HG02610 (cell line): ENCODE measurements around the gene PDZK1IP1.
"Not testable (repeated sequence)": the region's sequence is repeated elsewhere in the genome, so short reads cannot be mapped to it uniquely, and the experiment has no call there.

Source experiments
- ATAC-seq: cut with Tn5 transposase; IDR thresholded peaks from one replicate; pipeline ENCODE4 v1.9.1; 2021; ENCODE audit warnings: mild to moderate bottlenecking, moderate library complexity; ENCODE audit not compliant: unreplicated experiment

The PDZK1IP1 gene

GRCh38 chr1:47181955-47182675, 7.7 kb downstream of the PDZK1IP1 start:
- no peak for ATAC-seq

- ATAC-seq: no peak
Observed at GRCh38 chr1:47181095-47181954, 8.5 kb downstream of the PDZK1IP1 start.

- ATAC-seq: no peak
Observed at GRCh38 chr1:47180603-47181094, 9.2 kb downstream of the PDZK1IP1 start.

GRCh38 chr1:47179988-47180563, 9.8 kb downstream of the PDZK1IP1 start:
- ATAC-seq: no peak

GRCh38 chr1:47179017-47179987, 10.5 kb downstream of the PDZK1IP1 start:
- ATAC-seq: peak; percentile 90

GRCh38 chr1:47178654-47179016, 11.2 kb downstream of the PDZK1IP1 start:
- ATAC-seq: no peak

GRCh38 chr1:47178020-47178419, 11.8 kb downstream of the PDZK1IP1 start:
- no peak for ATAC-seq

- ATAC-seq: peak; percentile 41
Observed at GRCh38 chr1:47175227-47175934, 14.5 kb downstream of the PDZK1IP1 start.

GRCh38 chr1:47174656-47175020, 15.2 kb downstream of the PDZK1IP1 start:
- ATAC-seq: no peak

- ATAC-seq: no peak
Observed at GRCh38 chr1:47172782-47173181, 17.1 kb downstream of the PDZK1IP1 start.

- no peak for ATAC-seq
Observed at GRCh38 chr1:47164552-47164951, 25.3 kb downstream of the PDZK1IP1 start.

GRCh38 chr1:47161298-47162040, 28.4 kb downstream of the PDZK1IP1 start:
- ATAC-seq: peak; percentile 41

- no peak for ATAC-seq
Observed at GRCh38 chr1:47160716-47161115, 29.1 kb downstream of the PDZK1IP1 start.

GRCh38 chr1:47157957-47158356, 31.9 kb downstream of the PDZK1IP1 start:
- not testable (repeated sequence) for ATAC-seq

GRCh38 chr1:47156457-47156856, 33.4 kb downstream of the PDZK1IP1 start:
- ATAC-seq: not testable (repeated sequence)

GRCh38 chr1:47149162-47149561, 40.7 kb downstream of the PDZK1IP1 start:
- ATAC-seq: not testable (repeated sequence)

GRCh38 chr1:47147047-47147785, 42.6 kb downstream of the PDZK1IP1 start:
- ATAC-seq: no peak

GRCh38 chr1:47146495-47146894, 43.3 kb downstream of the PDZK1IP1 start:
- not testable (repeated sequence) for ATAC-seq
